HFF-Myc (cell line): Measurements from ENCODE around the gene DCDC2B.

Experiments used
- DNase-seq: peaks from one replicate; pipeline ENCODE4 v3.0.0-alpha.2; 2011; ENCODE audit warnings: low read depth; ENCODE audit errors: extremely low read depth
- H3K4me3 ChIP-seq: replicated peaks from 2 replicates; pipeline ENCODE4 v1.5.1; 2011; ENCODE audit warnings: low read depth, mild to moderate bottlenecking, control low read depth, low read length
- TF ChIP-seq, protein P1 (sequence below): IDR thresholded peaks from 2 replicates; pipeline ENCODE4 v1.5.1; 2012; ENCODE audit warnings: mild to moderate bottlenecking, low read depth, low read length, control low read depth; ENCODE audit errors: missing control alignments

DCDC2B gene

GRCh38 chr1:32199717-32200072 lies 9.2 kb upstream of the DCDC2B start:
- TF ChIP-seq, protein P1, sequence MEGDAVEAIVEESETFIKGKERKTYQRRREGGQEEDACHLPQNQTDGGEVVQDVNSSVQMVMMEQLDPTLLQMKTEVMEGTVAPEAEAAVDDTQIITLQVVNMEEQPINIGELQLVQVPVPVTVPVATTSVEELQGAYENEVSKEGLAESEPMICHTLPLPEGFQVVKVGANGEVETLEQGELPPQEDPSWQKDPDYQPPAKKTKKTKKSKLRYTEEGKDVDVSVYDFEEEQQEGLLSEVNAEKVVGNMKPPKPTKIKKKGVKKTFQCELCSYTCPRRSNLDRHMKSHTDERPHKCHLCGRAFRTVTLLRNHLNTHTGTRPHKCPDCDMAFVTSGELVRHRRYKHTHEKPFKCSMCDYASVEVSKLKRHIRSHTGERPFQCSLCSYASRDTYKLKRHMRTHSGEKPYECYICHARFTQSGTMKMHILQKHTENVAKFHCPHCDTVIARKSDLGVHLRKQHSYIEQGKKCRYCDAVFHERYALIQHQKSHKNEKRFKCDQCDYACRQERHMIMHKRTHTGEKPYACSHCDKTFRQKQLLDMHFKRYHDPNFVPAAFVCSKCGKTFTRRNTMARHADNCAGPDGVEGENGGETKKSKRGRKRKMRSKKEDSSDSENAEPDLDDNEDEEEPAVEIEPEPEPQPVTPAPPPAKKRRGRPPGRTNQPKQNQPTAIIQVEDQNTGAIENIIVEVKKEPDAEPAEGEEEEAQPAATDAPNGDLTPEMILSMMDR, result no peak
- no peak for DNase-seq
- peak overlapping the region; percentile 57 for H3K4me3 ChIP-seq

DNA sequence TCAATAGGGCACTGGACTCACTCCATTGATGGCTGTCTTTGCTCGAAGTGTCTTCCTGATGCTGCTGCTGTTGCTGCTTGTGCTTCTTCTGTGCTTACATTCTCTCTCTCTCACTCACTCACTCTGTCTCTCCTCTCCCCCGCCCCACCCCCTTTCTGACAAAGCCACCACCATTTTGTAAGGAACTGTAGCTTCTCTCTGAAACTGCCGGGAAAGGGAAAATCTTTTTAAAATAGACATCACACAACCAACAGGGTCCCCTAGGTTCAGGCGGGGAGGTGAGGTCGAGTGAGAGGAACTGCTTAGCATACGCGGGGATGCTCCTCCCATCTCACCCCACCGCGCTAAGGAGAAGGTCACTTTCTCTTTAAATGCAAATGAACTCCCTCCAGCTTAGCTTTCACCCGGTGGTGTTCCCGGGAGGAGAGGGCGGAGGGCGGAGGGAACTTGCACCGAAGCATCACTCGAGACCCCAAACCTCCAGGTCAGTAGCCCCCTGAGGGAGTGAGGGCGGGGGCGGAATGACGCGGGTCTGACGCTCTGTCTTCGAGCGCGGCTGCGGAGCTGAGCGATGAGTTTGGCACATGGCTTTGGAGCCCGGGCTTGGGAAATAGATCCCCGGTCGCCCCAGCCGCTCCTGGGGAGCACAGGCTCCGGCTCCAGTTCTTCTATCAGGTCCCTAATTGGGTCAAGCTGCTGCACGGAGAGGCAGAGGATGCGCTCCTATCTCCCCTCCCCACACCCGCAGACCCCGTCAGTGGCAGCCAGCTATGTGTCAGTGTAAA lies 8.5 kb upstream of the DCDC2B start, which contains the start of gene CCDC28B:
Gene CCDC28B, plus strand, starts transcription at position 370 of the 785 bp plus-strand sequence. CDS start 1,341 bp downstream, outside the sequence.
- H3K4me3 ChIP-seq, result peak within 1 kb of the TSS; percentile 57
- TF ChIP-seq, protein P1, result no peak
- DNase-seq, result no peak

DNA sequence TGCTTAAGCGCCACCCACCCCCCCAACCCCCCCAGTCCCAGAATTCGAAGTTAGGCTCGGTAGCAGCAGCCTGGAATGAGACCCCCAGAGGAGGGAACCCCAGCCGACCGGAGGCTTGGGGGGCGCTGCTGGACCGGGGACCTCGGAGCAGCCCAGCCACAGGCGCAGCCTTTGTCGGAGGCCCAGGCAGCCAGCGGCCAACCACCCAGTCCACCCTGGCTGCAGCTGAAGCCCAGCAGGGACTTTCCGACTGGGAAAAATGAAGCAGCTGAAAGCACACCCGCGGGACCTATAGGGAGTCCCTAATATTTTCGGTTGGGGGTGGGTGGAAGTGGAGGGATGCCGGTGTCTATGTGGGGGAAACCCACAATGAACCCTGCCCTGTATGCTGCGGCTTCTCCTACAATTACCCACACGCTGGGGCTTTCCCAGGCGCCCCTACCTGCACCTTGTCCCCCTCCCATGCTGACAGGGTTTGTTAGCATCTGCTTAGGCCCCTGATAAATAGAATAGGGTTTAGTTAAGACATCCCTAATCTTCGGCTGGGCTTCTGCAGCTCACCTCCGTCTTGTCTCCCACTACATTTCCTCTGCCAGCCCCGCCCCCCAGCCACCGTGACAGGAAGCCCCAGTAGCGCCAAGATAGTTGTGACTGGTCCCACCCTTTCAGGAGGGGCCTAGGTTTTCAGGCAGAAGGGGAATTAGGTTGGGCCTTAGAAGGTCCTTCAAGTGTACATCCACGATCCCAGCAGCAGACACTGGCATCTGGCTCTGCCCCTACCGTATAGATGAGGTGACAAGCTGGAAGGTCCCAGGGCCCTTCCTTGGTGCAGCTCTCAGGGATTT lies 7.7 kb upstream of the DCDC2B start:
- no peak for DNase-seq
- H3K4me3 ChIP-seq, result peak overlapping the region; percentile 57
- TF ChIP-seq, protein P1, result no peak

DNA sequence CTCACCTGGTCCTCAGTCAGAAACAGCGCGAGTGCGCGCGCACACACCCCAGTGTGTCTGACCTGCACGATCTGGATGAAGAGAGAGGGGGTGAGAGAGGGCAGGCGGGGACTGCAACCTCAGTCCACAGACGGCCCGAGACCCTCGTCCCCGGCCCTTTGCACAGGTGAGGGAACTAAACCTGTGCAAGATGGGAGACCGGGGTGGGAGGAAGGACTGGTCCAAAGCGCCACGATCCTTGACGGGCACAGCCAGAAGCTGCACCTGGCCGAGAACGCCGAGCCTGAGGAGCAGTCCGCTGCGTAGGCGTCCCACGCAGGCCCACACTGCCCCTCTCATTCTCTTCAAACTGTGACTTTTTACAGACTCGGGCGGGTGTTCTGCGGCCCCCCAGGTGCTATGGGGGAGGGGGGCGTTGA lies 3.9 kb upstream of the DCDC2B start:
- TF ChIP-seq, protein P1, result no peak
- H3K4me3 ChIP-seq, result peak overlapping the region; percentile 80
- no peak for DNase-seq

DNA sequence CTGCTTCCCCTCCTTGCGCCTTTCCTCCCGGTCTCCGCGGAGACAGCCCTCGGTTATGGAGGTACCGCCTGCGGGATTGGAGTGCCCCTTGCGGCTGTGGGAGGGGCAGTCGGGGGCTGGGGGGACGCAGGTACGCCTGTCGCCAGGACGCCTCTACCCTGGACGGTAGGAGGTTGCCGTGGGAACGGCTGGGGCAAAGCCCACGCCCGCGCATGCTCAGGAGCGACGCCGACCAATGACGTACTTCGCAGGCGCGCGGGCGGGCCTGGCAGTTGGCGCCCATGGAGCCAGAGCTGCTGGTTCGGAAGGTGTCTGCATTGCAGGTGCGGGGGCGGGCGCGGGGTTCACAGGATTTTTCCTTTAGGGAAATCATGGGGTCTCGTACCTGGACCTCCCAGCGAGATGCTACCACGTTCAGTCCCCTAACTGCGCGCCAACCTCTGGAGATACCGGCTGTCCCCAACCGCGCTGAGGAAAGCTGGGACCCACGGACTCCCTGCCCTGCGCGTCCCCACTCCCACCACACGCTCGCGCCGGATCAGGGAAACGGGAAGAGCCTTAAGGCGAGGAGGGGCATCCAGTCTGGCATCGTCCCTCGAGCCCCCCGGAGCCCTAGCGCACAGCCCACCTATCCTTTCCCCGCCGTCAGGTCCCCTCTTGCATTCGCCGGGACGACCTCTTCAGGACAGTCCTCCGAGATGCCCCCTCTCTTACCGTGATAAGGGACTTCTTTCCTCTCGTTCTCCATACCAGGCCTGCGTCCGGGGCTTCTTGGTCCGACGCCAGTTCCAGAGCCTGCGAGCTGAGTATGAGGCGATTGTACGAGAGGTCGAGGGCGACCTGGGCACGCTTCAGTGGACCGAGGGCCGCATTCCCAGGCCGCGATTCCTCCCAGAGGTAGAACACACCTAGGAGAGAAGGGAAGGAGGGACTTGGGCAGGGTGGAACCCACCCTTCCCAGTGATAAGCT lies 3.2 kb upstream of the DCDC2B start, which contains the start of gene IQCC:
Gene IQCC, plus strand, starts transcription at position 271 of the 970 bp plus-strand sequence. Its CDS starts 11 bp downstream, at position 282.
- TF ChIP-seq, protein P1, result no peak
- H3K4me3 ChIP-seq, result peak within 1 kb of the TSS; percentile 80

DNA sequence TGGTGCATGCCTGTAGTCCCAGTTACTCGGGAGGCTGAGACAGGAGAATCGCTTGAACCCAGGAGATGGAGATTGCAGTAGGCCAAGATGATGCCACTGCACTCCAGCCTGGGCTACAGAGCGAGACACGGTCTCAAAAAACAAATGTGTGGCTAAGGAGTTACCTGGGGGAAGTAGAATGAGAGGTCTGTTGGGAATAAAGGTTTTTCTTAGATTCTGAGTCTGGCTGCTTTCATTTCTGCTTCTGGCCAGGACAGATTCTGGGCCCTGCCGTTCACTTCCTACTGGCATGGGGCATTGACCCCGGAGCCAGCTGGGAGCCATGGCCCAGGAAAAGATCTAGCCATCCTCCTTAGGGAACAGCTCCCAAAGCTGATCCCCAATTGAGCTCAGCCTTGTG lies 420 bp upstream of the DCDC2B start:
- H3K4me3 ChIP-seq, result no peak overlapping the region

More for the DNA sequence above, 3.2 kb upstream of the DCDC2B start, which contains the start of gene IQCC:
- no peak for DNase-seq

More for the DNA sequence above, 420 bp upstream of the DCDC2B start:
- no peak for DNase-seq
- TF ChIP-seq, protein P1, result no peak
